HG03571 (cell line): ENCODE results near the gene LONRF3.
A peak's percentile ranks its signal among the peaks of the same experiment; 100 is the strongest.
"Not testable (repeated sequence)": the region's sequence is repeated elsewhere in the genome, so short reads cannot be mapped to it uniquely, and the experiment has no call there.

ENCODE experiments used
- ATAC-seq: cut with Tn5 transposase; IDR thresholded peaks from one replicate; pipeline ENCODE4 v1.9.1; 2021; ENCODE audit not compliant: unreplicated experiment

The LONRF3 gene

DNA sequence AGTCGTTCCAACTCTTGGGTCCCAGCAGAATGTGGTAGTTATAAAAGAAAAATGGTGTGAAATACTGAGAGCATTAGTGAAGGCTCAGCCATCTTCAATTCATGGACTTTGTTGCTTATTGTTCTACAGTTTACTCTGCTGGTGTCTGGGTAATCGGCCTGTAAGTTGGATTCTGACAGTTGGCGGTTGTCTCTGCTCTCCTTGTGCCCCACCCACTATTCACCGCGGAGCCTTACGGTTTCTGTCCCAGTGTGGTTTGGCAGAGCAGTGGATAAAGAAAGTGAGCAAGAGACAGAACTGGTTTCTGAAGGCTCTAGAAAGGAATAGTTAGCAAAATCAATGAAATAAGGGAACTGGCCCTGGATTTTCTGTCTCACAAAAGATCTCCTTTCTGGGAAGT is 9.1 kb downstream of the LONRF3 start:
- no peak for ATAC-seq

DNA sequence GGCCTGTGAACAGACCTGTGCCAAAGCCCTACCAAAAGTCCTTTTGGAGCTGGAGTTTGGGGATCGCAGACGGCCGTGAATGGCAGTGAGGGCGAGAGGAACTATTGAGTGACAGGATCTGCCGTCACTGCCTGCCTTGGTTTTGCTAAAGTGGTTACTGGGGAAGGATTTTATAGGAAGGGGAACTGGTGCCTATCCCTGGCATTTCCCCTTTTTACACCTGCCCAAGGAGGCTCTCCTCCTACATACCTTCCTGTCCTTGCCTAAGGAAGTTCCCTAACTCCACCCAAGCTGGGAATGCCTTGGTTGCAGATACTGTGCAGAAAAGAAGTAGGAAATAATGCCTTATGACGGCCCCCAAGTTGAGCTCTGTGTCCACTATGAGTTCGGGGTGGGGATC is 14.5 kb downstream of the LONRF3 start:
- no peak for ATAC-seq

DNA sequence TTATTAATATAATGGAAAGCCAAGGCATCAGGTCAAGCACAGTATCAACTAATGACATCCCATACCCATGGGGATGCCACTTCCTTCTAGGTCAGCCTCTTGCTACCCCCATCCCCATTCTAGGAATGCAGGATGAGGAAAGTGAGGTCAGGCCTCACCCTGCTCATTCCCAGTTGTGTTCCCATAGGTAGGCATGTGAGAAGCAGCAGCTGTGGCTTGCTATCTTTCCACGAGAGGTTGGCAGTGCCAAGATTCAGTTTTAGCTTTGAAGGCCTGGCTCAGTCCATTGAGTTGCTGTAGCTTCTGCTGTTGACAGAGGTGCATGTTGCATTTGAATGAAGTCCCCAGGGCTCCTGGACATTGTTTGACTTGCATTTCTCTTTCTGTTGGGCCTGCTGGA is 15.5 kb downstream of the LONRF3 start:
- no peak for ATAC-seq

- ATAC-seq = no peak
Measured at GRCh38 chrX:118990512-118991227, 16.3 kb downstream of the LONRF3 start.

DNA sequence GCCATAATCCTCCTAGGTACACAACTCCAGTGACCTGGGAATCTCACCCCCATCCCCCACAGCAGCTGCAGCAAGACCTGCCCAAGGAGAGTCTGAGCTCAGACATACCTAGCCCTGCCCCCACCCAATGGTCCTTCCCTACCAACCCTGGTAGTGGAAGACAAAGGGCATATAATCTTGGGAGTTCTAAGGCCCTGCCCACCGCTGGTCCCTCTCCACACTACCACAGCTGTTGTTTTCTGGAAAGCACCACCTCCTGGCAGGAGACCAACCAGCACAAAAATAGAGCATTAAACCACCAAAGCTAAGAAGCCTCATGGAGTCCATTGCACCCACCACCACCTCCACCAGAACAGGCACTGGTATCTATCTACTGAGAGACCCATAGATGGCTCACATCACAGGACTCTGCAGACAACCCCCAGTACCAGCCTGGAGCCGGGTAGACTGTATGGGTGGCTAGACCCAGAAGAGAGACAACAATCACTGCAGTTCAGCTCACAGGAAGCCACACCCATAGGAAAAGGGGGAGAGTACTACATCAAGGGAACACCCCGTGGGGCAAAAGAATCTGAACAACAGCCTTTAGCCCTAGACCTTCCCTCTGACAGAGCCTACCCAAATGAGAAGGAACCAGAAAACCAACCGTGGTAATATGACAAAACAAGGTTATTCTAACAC is 18.2 kb downstream of the LONRF3 start:
- ATAC-seq = not testable (repeated sequence)

DNA sequence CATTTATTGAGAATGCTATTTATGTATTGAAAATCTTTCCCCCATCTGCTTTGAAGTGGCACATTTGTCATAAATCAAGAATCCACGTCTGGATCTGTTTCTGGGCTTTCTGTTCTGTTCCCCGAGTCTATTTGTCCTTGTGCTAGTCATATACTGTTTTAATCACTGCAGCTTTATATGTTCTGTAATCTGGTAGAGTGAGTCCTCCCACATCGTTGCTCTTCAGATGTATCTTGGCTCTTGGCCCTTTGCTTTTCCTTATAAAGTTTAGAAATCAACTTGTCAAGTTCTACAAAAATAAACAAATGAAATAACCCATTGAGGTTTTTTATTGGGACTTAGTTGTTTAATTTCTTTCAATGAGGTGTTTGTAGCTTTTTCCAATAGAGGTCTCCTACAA is 29.0 kb downstream of the LONRF3 start:
- no peak for ATAC-seq

- ATAC-seq = peak; percentile 75
Measured at GRCh38 chrX:119004920-119005524, 30.6 kb downstream of the LONRF3 start.

DNA sequence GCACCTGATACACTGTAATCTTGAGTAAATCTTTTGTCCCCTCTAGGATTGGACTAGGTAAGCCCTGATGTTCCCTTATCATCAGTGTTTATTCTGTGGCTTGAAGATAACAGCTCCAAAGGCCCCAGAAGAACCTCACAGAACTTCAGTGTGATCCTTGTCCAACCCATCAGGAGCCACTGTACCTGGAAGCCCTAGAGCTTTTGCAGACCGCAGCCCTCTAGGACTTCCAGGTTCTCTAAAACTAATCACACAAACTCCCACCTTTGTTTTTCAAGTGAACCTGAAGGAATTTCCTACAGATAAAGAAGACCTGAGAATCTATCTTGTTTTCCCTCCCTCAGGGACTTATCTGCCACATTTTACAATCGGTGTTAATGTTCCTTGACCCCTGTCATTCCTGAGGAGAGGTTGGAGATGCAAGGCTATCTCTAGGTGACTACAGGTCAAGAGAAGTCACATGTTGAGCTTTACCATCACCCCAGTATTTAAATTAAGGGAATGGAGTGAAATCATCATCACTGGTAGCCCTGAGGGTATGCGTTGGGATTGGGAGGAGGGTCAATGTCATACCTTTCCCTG is 32.9 kb downstream of the LONRF3 start:
- ATAC-seq = no peak

GRCh38 chrX:119008110-119008744 is 33.8 kb downstream of the LONRF3 start:
- ATAC-seq = no peak

GRCh38 chrX:119009071-119009470 is 34.7 kb downstream of the LONRF3 start:
- no peak for ATAC-seq

GRCh38 chrX:119010491-119010890 is 36.1 kb downstream of the LONRF3 start:
- ATAC-seq = no peak

GRCh38 chrX:119013164-119013563 is 38.7 kb downstream of the LONRF3 start:
- ATAC-seq = no peak

- ATAC-seq = peak; percentile 88
Measured at GRCh38 chrX:119015407-119016237, 41.2 kb downstream of the LONRF3 start.

DNA sequence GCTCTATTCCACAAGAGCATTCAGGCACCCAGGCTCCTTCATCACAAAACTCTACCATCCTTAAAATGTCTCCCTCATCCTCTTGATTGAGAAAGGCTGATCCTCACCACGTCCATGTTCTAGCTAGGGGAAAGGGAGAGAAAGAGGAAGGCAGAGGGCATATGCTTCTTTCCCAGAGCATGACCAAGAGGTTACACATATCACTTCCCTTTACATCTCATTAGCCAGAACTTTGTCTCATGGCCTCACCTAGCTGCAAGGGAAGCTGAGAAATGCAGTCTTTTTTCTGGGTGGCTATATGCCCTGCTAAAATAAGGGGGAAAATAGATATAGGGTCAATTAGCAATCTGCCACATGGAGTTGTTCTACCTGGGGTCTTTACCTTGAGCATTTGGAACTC is 42.7 kb downstream of the LONRF3 start:
- no peak for ATAC-seq

DNA sequence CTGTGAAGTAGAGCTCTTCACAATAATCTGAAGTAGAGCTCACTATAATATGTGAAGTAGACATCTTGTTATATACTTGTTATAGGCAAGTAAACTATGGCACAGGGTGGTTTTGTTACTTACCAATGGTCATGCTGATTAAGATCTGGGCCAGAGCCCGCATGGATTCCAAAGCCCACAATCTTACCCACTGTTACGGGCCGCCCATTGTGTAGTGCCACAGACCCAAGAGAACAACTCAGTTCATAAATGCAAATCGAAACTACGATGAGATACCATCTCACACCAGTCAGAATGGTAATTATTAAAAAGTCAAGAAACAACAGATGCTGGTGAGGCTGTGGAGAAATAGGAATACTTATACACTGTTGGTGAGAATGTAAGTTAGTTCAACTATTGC is 51.5 kb downstream of the LONRF3 start:
- ATAC-seq = no peak

DNA sequence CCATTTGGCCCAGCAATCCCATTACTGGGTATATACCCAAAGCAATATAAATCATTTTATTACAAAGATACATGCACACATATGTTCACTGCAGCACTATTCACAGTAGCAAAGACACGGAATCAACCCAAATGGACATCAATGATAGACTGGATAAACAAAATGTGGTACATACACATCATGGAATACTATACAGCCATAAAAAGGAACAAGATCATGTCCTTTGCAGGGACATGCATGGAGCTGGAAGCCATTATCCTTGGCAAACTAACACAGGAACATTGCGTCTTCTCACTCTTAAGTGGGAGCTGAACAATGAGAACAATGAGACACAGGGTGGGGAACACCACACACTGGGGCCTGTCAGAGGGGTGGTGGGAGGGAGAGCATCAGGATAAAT is 51.9 kb downstream of the LONRF3 start:
- not testable (repeated sequence) for ATAC-seq

- ATAC-seq = not testable (repeated sequence)
Measured at GRCh38 chrX:119027960-119028732, 53.7 kb downstream of the LONRF3 start.

DNA sequence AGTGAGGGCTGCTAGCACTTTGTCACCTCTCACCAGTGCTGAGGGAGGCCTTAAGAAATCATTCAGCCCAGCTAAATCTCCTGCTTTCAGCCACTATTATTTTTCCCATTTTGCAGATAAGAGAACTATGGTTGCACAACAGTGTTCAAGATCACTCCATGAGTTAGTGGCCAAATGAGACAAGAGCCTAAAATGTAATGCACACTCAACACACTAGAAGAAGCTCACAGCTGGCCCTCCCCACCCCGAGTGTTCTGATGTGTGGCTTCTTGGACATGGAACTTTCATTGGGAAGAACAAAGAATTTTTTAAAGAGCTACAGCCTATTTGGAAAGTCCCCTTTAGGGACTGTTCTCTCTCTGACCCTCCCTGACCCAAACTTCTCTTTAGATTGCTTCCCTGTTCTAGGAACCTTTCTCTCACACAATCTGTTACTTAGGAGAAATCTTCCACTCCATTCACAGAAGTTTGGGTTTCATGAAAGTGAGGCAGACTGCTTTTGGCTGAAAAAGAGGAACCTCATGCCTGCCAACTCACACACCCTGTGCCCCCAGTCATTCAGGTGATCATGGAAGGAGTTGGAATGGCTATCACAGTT is 54.4 kb downstream of the LONRF3 start:
- no peak for ATAC-seq

DNA sequence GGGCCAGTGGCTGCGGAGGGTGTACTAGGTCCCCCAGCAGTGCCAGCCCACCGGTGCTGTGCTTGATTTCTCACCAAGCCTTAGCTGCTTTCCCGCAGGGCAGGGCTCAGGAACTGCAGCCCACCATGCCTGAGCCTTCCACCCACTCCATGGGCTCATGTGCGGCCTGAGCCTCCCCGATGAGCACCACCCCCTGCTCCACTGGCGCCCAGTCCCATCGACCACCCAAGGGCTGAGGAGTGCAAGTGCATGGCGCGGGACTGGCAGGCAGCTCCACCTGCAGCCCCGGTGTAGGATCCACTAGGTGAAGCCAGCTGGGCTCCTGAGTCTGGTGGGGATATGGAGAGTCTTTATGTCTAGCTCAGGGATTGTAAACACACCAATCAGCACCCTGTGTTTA is 55.2 kb downstream of the LONRF3 start:
- not testable (repeated sequence) for ATAC-seq
